Gastrocnemius medialis (tissue), 4 donors: Measurements from ENCODE around the gene NUBPL. TPM values are rescaled to one million over a fixed set of nuclear protein-coding genes. Genes with fewer than 3 reads are reported as not detected.

Source experiments
- ATAC-seq, 2 donors: fragments of 150-250 bp; one replicate each; pipeline ENCODE4 v1.9.1; 2016
- DNase-seq, 2 donors: peaks; one replicate each; pipeline ENCODE4 v3.0.0-alpha.2; 2019
- H3K27ac ChIP-seq, 4 donors: fragments of 200-600 bp; sonication (generic); 1 replicate in 1 of 4; 2 replicates in 3 of 4; pipeline ENCODE4 v1.5.1; 2016 to 2018; ENCODE audit warnings: mild to moderate bottlenecking in 2 of 4, moderate library complexity in 1 of 4
- H3K27me3 ChIP-seq, 3 donors: fragments of 200-600 bp; sonication (generic) in 2 of 3; 1 replicate in 1 of 3; 2 replicates in 2 of 3; pipeline versions ENCODE4 v1.5.1 to v1.6.0; 2016 to 2019; ENCODE audit warnings: mild to moderate bottlenecking in 1 of 3, moderate library complexity in 1 of 3
- H3K36me3 ChIP-seq, 2 donors: fragments of 200-600 bp; sonication (generic) in 1 of 2; one replicate each; pipeline ENCODE4 v1.5.1; 2017 to 2018
- H3K4me1 ChIP-seq, 2 donors: fragments of 200-600 bp; sonication (generic) in 1 of 2; one replicate each; pipeline ENCODE4 v1.5.1; 2016 to 2017; ENCODE audit warnings: mild to moderate bottlenecking in 2 of 2
- H3K4me3 ChIP-seq, 4 donors: fragments of 200-600 bp; sonication (generic) in 3 of 4; 1 replicate in 1 of 4; 2 replicates in 3 of 4; pipeline ENCODE4 v1.5.1; 2016 to 2019; ENCODE audit warnings: mild to moderate bottlenecking in 2 of 4
- H3K9me3 ChIP-seq, 3 donors: fragments of 200-600 bp; sonication (generic) in 2 of 3; 1 replicate in 1 of 3; 2 replicates in 2 of 3; pipeline ENCODE4 v1.5.1; 2016 to 2019
- CTCF ChIP-seq, 5 experiments: fragments of 450-650 bp in 3 of 5; fragments of 200-600 bp in 2 of 5; sonication (generic) in 2 of 5; IDR thresholded peaks in 4 of 5; conservative IDR thresholded peaks in 1 of 5; 1 replicate in 4 of 5; 2 replicates in 1 of 5; pipeline ENCODE4 v1.5.1; 2016 to 2019; ENCODE audit warnings: antibody characterized with exemption in 5 of 5, mild to moderate bottlenecking in 3 of 5, moderate library complexity in 3 of 5
- POLR2A ChIP-seq, 2 donors: fragments of 450-650 bp; IDR thresholded peaks; one replicate each; pipeline ENCODE4 v1.6.1; 2017; ENCODE audit warnings: antibody characterized with exemption in 2 of 2, mild to moderate bottlenecking in 2 of 2, moderate library complexity in 2 of 2
- in situ Hi-C, 4 donors: fragments of 200-750 bp; cut with MboI; loops; one replicate each; pipeline versions ENCODE4 v1.15.0 to v1.8.0; 2017; ENCODE audit warnings: low sequenced_read_pairs in 4 of 4
- intact Hi-C: fragments of 100-400 bp; cut with DNase I; formaldehyde crosslinking; loops from one replicate; pipeline ENCODE4 v1.15.1; 2023; ENCODE audit warnings: low total_unique reads
- total RNA-seq, 4 donors: library from RNA; depleted of rRNA; stranded (reverse); fragments of >200 nt; gene quantifications; one replicate each; pipeline versions ENCODE4 v1.1.0 to v1.2.3, GENCODE V29; 2016

Gene NUBPL
- total RNA-seq, 4 donors from 2014 or later = 4.5 to 12.3 (median 7.7) TPM

GRCh38 chr14:31678421-31679249 is 117.4 kb downstream of the NUBPL start:
- TF ChIP-seq POLR2A (IDR thresholded peaks at IDR 0.05) = no peak
- TF ChIP-seq CTCF (IDR thresholded peaks at IDR 0.05 in 4 of 5, conservative IDR thresholded peaks at IDR 0.05 in 1 of 5) = no peak
- Histone ChIP-seq H3K9me3 (no peaks in the 10 kb centered on the region), H3K27me3 (no peaks in the 10 kb centered on the region), H3K36me3 (no peaks in the 10 kb centered on the region), H3K27ac (no peak overlapping the region), H3K4me3 (no peak overlapping the region), H3K4me1 (no peaks in the 10 kb centered on the region)
- in situ Hi-C loops (no loop called here), intact Hi-C loops (no loop called here)
- ATAC-seq (no peak), DNase-seq (no peak)

GRCh38 chr14:31682768-31683167 is 121.6 kb downstream of the NUBPL start:
- Histone ChIP-seq H3K27me3 (no peaks in the 10 kb centered on the region), H3K36me3 (no peaks in the 10 kb centered on the region), H3K27ac (no peak overlapping the region), H3K4me1 (no peaks in the 10 kb centered on the region), H3K4me3 (no peak overlapping the region), H3K9me3 (no peaks in the 10 kb centered on the region)
- ATAC-seq (no peak), DNase-seq (no peak)
- TF ChIP-seq CTCF (IDR thresholded peaks at IDR 0.05 in 4 of 5, conservative IDR thresholded peaks at IDR 0.05 in 1 of 5) = no peak
- TF ChIP-seq POLR2A (IDR thresholded peaks at IDR 0.05) = no peak
- in situ Hi-C loops (no loop called here), intact Hi-C loops (no loop called here)

- DNase-seq (no peak), ATAC-seq (no peak)
- Histone ChIP-seq H3K27me3 (no peaks in the 10 kb centered on the region), H3K27ac (no peak overlapping the region), H3K4me1 (no peaks in the 10 kb centered on the region), H3K9me3 (no peaks in the 10 kb centered on the region), H3K4me3 (no peak overlapping the region), H3K36me3 (no peaks in the 10 kb centered on the region)
- in situ Hi-C loops (no loop called here), intact Hi-C loops (no loop called here)
- TF ChIP-seq POLR2A (IDR thresholded peaks at IDR 0.05) (no peak), CTCF (IDR thresholded peaks at IDR 0.05 in 4 of 5, conservative IDR thresholded peaks at IDR 0.05 in 1 of 5) (no peak)
Measured at GRCh38 chr14:31687726-31688125, 126.5 kb downstream of the NUBPL start.

- no peak for ATAC-seq
- Histone ChIP-seq H3K27me3 (no peaks in the 10 kb centered on the region), H3K4me3 (no peak overlapping the region), H3K4me1 (no peaks in the 10 kb centered on the region), H3K36me3 (no peaks in the 10 kb centered on the region), H3K27ac (no peak overlapping the region), H3K9me3 (no peaks in the 10 kb centered on the region)
- TF ChIP-seq POLR2A (IDR thresholded peaks at IDR 0.05) (no peak), CTCF (IDR thresholded peaks at IDR 0.05 in 4 of 5, conservative IDR thresholded peaks at IDR 0.05 in 1 of 5) (no peak)
- no peak for DNase-seq
- intact Hi-C loops = no loop called here
- in situ Hi-C loops = no loop called here
Measured at GRCh38 chr14:31690056-31690455, 128.9 kb downstream of the NUBPL start.
